Epithelial cell of prostate (primary cell): ENCODE measurements around the gene N4BP2L1.
"Not testable (repeated sequence)": the region's sequence is repeated elsewhere in the genome, so short reads cannot be mapped to it uniquely, and the experiment has no call there.

Experiments used
- DNase-seq: peaks from one replicate; pipeline ENCODE4 v3.0.0-alpha.2; 2011; ENCODE audit warnings: low read depth, low spot score
- H3K27ac ChIP-seq: fragments of 450-650 bp; 2 replicates; pipeline ENCODE4 v1.5.1; 2017; ENCODE audit warnings: mild to moderate bottlenecking

N4BP2L1 gene

GRCh38 chr13:32407854-32408253 lies 20.1 kb downstream of the N4BP2L1 start:
- H3K27ac ChIP-seq = no peak overlapping the region
- DNase-seq = no peak

DNA sequence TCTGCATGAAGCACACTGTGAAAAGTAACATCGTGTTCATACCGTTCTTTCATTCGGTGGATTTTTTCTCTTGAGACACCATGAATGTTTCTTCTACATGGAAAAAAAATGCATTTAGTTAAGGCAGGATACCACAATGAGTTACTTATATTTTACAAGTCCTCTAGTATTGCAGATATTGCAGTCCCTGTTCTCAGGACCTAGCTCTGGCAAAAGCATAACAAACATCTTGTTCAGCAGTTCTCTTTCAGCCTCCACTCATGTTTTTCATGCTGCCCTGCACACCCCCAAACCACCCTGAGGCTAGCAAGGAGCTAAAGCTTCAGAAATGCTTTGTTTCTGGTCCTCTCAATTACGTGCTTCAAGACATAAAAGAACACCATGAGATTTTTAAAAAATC lies 24.8 kb downstream of the N4BP2L1 start:
- no peak for DNase-seq
- H3K27ac ChIP-seq = no peak overlapping the region

DNA sequence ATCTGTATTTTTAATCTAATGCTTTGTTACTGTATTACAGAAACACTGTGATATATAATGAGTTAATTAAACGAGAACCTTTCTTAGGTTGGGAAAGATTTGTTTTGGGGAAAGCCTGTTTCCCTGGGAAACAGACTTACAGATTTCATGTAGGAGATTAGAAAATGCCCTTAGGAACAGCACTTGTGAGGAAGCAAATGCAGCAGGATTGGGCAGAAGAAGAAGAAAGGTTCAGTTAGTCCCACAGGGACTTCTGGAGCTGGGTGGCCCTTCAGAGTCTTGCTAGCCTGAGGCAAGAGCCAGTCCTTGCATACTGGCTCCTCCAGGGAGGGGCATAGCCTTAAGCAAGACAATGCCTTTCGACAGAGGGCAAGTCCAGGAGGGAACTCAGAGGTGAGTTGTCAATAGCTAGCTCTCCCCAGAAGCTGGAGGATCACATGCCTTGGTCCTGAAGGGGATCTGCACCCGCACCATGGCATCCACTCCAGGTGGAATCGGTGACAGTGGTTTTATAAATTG lies 36.8 kb downstream of the N4BP2L1 start:
- no peak for DNase-seq

DNA sequence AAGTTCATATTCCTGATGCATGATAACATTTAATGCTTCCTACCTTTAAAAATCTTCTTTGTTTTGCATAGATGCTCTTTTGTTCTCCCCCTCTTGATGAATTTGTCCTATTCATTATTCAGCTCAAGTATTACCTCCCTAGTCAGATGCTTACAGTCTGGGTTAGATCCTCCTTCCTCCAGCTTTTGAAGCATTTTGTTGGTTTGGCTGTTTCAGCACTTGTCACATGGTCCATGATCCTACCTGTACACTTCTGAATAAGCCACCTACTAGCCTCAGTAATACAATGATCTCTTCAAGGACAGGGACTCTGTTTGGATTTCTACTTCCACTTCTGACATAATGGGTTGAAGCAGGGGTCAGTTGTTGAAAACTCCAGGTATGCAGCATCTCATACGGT lies 37.4 kb downstream of the N4BP2L1 start:
- H3K27ac ChIP-seq = no peak overlapping the region
- no peak for DNase-seq

More for the DNA sequence above, 36.8 kb downstream of the N4BP2L1 start:
- no peak overlapping the region for H3K27ac ChIP-seq

- DNase-seq = no peak
- H3K27ac ChIP-seq = no peak overlapping the region
Measured at GRCh38 chr13:32390048-32390447, 37.9 kb downstream of the N4BP2L1 start.

GRCh38 chr13:32385410-32385809 lies 42.5 kb downstream of the N4BP2L1 start:
- H3K27ac ChIP-seq = no peak overlapping the region
- DNase-seq = no peak

- no peak overlapping the region for H3K27ac ChIP-seq
- no peak for DNase-seq
Measured at GRCh38 chr13:32384702-32385101, 43.2 kb downstream of the N4BP2L1 start.

DNA sequence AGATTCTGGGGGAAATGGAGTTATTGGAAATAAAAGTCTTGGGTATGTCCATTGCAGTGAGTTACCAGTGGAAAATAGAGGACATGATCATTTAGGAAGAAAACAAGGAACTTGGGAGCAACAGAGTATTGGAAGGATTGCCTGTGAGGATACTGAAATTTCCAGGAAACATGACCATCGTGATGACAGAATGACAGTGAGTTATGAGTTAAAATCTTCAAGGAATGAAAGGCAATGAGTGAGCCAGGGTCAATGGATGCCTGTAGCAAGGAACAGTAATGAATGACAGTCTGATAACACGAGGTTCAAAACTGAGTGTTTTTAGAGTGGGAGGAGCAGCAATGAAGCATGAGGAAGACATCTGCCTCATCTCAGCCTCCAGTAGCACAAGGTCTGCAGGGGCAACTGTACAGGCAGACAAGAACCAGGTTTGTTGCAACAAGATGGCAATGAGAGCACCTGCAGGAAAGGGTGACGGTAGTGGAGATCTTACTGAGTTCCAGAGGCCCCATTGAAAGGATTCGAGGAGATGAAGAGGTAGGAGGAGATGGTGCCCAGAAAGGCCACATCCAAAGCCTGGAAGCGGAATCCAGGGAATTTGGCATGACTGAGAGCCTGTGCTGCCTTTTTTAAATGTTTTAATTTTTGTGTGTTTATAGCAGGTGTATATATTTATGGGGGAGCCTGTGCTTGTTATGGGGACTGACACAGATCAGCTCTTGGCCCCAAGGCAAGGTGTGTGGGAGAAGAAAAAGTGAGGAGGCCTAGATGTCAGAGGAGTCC lies 43.9 kb downstream of the N4BP2L1 start:
- H3K27ac ChIP-seq = no peak overlapping the region
- DNase-seq = no peak

DNA sequence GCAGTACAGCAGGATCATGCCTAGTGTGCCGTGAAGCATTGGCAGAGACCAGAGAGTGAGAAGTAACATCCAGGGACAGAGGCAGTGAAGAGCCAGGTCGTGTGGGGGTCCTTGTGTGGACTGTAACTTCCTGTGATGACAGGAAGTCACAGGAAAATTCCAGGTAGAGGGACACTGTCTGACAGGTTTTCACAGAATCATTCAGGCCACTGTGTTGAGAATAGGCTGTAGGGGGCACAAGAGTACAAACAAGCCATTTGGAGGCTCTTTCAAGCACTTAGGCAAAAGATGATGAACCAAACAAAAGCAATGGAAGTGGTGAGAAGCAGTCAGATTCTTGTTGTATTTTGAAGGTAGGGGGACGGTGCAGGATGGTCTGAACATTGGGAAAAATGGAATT lies 46.4 kb downstream of the N4BP2L1 start:
- DNase-seq = no peak
- no peak overlapping the region for H3K27ac ChIP-seq

GRCh38 chr13:32378012-32378411 lies 49.9 kb downstream of the N4BP2L1 start:
- no peak overlapping the region for H3K27ac ChIP-seq
- no peak for DNase-seq

DNA sequence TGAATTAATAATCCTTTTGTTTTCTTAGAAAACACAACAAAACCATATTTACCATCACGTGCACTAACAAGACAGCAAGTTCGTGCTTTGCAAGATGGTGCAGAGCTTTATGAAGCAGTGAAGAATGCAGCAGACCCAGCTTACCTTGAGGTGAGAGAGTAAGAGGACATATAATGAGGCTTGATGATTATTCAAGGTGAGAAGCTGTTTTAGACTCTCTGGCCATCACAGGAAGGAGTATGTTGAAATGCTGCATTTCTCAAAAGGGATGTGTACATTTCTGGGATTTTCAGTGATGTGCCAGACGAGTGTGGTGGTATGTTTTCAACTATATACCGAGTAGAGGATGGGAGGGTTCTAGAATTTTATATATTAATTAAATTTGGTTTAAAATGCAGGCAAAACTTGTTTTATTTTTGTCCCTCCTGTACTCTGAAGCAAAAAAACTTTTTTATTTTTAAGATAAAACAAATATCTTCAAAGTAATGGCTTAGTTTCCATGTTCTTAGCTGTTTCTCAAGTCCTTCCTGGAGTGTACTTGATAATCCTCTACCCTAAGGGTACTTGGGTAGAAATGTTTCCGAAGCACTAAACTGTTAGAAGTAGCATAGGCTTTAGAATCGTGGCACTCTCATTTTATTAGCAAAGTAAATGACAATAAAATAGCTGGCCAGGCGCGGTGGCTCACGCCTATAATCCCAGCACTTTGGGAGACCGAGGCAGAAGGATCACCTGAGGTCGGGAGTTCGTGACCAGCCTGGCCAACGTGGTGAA lies 51.1 kb downstream of the N4BP2L1 start:
- DNase-seq = no peak
- no peak overlapping the region for H3K27ac ChIP-seq

DNA sequence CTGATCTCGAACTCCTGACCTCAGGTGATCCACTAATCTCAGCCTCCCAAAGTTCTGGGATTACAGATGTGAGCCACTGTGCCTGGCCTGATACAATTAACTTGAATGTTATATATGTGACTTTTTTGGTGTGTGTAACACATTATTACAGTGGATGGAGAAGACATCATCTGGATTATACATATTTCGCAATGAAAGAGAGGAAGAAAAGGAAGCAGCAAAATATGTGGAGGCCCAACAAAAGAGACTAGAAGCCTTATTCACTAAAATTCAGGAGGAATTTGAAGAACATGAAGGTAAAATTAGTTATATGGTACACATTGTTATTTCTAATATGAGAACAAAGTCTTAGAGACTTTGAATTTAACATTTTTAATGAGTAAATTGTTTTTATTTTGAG lies 57.1 kb downstream of the N4BP2L1 start:
- no peak for DNase-seq
- H3K27ac ChIP-seq = no peak overlapping the region

DNA sequence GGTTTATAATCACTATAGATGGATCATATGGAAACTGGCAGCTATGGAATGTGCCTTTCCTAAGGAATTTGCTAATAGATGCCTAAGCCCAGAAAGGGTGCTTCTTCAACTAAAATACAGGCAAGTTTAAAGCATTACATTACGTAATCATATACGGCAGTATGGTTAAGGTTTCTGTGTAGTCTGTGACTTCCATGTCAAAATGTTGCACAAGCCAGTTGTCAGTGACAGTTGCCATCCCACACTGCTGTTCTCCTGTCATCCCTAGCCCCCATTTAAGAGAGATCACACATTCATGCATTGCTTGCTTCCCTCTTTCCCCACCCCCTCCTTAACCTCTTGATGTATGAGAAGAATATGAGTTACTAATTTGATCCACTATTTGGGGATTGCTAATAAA lies 65.4 kb downstream of the N4BP2L1 start:
- no peak for DNase-seq
- no peak overlapping the region for H3K27ac ChIP-seq

DNA sequence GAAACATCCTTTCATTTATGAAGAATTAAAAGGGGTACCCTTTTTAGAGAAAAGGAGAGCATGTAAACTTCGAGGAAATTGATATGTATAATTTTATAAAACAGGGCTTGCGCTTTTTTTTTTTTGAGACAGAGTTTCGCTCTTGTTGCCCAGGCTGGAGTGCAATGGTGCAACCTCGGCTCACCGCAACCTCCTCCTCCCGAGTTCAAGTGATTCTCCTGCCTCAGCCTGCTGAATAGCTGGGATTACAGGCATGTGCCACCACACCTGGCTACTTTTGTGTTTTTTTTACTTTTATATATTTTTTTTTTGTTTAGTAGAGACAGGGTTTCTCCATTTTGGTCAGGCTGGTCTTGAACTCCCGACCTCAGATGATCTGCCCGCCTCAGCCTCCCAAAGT lies 72.0 kb downstream of the N4BP2L1 start:
- H3K27ac ChIP-seq, DNase-seq: not testable (repeated sequence)

- no peak overlapping the region for H3K27ac ChIP-seq
- no peak for DNase-seq
Measured at GRCh38 chr13:32354040-32354439, 73.9 kb downstream of the N4BP2L1 start.

DNA sequence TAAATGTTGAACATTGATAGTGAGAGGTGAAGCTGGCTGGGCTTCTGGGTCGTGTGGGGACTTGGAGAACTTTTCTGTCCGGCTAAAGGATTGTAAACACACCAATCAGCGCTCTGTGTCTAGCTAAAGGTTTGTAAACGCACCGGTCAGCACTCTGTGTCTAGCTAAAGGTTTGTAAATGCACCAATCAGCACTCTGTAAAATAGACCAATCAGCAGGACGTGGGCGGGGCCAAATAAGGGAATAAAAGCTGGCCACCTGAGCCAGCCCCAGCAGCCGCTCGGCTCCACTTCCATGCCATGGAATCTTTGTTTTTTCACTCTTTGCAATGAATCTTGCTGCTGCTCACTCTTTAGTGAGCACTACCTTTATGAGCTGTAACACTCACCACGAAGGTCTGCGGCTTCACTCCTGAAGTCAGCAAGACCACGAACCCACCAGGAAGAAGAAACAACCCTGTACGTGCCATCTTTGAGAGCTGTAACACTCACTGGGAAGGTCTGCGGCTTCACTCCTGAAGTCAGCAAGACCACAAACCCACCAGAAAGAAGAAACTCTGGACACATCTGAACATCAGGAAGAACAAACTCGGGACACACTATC lies 77.0 kb downstream of the N4BP2L1 start:
- not testable (repeated sequence) for DNase-seq, H3K27ac ChIP-seq
